ENCODE measurements around the gene YWHAG.
"Not testable (repeated sequence)": the region's sequence is repeated elsewhere in the genome, so short reads cannot be mapped to it uniquely, and the experiment has no call there.

YWHAG gene

DNA sequence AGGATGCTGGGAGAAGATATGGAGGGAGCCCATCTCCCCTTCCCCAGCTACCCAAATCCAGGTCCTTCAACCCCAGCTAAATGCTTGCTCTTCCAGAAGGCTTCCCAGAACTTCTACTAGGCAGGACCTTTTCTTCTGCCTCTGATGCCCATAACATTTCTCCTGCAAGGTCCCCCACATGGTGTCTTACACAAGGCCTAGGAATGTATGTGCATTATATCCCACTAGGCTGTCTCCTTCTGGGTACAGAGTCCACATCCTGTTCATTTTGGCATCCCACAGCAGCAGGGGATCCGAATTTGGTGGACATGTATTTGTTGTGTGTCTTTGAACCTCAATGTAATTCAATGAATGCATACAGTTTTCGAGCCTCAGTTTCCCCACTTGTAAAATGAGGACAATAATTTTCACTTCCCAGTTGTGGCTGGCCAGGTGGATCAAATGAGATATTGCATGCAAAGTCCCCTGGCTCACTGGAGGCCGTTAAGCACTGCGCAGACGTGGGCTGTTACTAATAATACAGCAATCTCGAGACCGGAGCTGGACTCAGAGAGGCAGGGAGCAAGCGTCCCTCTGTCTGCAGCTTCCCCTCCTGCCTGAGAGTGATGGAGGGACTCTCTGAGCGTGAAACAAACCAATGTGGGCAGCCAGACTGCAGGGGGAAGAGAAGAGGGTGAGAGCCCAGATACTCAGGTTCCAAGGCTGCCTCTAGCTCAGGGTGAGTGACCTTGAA lies 18.6 kb upstream of the YWHAG start:
- no peak for DNase-seq

DNA sequence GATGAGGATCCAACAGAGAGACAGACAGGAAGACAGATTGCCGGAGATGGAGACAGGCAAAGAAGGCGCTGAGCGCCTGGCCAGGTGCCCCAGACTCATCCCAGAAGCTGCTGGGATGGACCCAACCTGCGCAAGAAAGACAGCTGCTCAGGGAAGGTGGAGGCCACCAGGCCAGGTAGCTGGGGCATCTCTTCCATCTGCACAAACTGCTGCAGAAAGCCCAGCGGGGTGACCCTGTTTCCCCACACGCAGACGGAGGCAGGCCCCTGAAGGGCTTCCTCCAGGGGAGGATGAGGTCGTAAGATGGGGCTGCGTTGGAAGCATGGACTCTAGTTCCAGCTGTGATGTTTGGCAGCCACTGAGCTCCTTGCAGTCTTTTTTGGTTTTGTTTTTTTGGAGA lies 16.5 kb upstream of the YWHAG start:
- no peak for DNase-seq

- peak; percentile 52 for DNase-seq
These were observed 14.4 kb upstream of the YWHAG start for GRCh38 chr7:76372984-76373833.

DNA sequence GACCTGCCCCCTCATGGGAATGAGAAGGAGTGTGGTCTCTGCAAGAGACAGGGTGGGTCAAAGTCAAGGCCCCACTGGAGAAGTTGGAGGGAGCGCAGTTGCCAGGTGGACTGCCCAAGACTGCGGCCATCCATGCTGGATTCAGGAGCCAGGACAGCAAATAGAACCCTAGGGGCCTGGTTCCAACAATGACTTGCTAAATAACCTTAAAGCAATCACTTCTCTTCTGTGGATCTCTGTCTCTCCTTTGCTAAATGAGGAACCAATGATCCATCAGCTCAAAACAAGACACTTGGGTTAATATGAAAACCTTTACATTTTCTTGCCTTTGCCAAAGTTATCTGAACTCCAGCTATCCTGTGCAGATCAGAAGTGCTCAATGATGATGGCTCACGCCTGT lies 12.6 kb upstream of the YWHAG start:
- DNase-seq, result no peak

DNA sequence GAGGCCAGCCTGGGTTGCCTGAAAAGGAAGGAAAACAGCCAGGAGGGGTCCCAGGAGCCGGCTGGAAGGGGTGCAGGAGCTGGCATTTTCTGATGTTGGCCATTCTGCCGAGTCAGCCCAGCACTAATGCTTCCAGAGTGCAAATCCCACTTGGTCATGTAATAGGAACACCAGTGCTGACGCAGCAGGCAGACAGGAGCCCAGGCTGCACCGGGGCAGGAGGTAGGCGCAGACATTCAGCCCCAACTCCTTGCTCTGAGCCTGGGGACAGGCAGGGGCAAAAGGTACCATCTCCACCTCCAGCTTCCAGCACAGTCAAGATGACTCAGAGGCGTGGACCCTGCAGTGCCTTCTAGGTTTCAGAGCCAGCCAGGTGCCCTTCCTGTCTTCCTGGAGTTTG lies 10.2 kb upstream of the YWHAG start:
- no peak for DNase-seq

GRCh38 chr7:76368190-76368589 lies 9.4 kb upstream of the YWHAG start:
- DNase-seq, result no peak

- DNase-seq, result peak; percentile 73
These were observed 5.4 kb upstream of the YWHAG start for GRCh38 chr7:76364198-76364584.

- DNase-seq, result not testable (repeated sequence)
These were observed 5.0 kb upstream of the YWHAG start for GRCh38 chr7:76363754-76364153.

DNA sequence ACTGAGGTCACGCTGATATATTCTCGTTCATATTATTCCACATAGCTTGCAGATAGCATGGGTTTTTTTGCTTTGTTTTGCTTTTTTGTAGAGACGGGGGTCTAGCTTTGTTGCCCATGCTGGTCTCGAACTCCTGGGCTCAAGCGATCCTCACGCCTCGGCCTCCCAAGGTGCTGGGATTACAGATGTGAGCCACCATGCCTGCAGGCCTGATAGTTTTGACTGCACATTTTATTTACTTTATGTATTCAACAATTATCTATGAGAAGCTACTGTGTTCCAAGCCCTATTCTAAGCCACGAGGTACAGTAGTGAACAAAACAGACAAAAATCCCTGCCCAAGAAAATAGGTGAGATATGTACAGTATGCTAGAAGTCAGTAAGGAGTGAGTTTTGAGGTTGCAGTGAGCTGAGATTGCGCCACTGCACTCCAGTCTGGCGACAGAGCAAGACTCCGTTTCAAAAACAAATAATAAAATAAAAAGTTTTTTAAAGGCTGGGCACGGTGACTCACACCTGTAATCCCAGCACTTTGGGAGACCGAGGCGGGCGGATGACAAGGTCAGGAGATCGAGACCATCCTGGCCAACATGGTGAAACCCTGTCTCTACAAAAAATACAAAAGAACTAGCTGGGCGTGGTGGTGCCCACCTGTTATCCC lies 1.3 kb upstream of the YWHAG start:
- DNase-seq, result no peak

- peak; percentile 99 for DNase-seq
These were observed 553 bp upstream of the YWHAG start for GRCh38 chr7:76359111-76359977.

GRCh38 chr7:76358011-76358480 lies 745 bp downstream of the YWHAG start:
- peak; percentile 38 for DNase-seq

GRCh38 chr7:76357475-76358010 lies 1.2 kb downstream of the YWHAG start:
- no peak for DNase-seq

DNA sequence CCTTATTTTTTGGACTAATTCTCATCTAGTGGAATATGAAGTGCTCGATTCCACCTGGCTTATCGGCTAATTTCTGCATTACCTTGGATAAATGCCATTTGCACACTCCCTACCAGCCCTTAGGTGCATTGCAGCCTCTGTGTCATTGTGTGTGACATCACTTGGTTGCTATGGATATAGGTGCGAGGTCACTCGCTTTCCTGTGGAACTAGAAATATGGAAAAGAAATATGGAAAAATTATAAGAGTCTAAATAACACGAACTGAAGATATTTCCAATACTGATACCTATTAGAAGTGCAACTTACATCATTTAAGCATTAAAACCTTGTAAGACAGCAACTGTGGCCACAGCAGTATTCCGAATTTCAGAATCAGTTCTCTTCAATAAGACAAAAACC lies 2.0 kb downstream of the YWHAG start:
- DNase-seq, result peak; percentile 33

DNA sequence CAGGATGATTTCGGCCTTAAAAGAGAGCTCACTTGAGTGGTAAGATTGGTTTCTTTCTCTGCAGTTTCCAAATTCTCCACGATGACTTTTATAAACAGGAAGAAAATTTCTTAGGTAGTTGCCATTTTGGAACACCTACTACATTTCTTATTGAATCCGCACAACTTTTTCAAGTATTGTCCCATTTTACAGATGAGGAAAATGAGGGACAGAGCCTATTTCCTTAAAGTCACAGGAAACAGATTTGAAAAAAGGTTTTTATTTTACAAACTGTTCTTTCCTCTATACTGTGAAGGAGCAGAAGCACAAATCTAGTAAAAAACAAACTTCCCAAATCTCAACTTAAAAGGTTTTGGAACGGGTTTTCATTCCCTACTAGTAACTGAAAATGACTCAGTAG lies 2.7 kb downstream of the YWHAG start:
- DNase-seq, result no peak

GRCh38 chr7:76354981-76355730 lies 3.6 kb downstream of the YWHAG start:
- no peak for DNase-seq

GRCh38 chr7:76354516-76354915 lies 4.3 kb downstream of the YWHAG start:
- DNase-seq, result no peak

GRCh38 chr7:76353744-76354143 lies 5.0 kb downstream of the YWHAG start:
- DNase-seq, result no peak

GRCh38 chr7:76352193-76352592 lies 6.6 kb downstream of the YWHAG start:
- DNase-seq, result peak; percentile 24

- no peak for DNase-seq
These were observed 7.4 kb downstream of the YWHAG start for GRCh38 chr7:76351372-76351771.

DNA sequence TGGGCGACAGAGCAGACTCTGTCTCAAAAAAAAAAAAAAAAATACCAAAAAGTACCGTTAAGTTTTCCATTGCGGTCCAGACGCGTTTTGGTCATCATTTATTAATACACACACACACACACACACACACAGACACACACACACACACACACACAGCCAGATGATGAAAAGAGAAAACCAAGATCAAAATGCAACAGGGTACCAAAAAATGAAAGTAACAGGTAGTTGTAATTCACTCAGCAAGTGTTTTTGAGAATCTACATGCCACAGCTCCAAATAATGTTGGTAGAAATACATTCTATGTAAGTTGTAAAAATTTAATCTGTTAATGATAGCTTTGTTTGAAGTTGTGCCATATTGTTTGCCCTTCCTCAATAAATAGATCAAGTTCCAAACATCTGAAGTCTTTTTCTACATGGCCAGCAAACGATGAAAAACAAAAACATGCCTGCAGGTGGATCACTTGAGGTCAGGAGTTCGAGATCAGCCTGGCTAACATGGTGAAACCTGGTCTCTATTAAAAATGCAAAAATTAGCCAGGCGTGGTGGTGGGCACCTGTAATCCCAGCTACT lies 9.4 kb downstream of the YWHAG start:
- no peak for DNase-seq

GRCh38 chr7:76347710-76348109 lies 11.1 kb downstream of the YWHAG start:
- DNase-seq, result no peak

All from HCEC 1CT (cell line).